Sigmoid colon (tissue), 7 donors: ENCODE data around the gene LRGUK. TPM values are rescaled to one million over a fixed set of nuclear protein-coding genes. Genes with fewer than 3 reads are reported as not detected.

ENCODE experiments used
- DNase-seq: peaks from one replicate; pipeline ENCODE4 v3.0.0-alpha.2; 2019
- H3K27ac ChIP-seq, 4 donors: fragments of 200-600 bp; sonication (generic); one replicate each; pipeline ENCODE4 v1.5.1; 2016 to 2019; ENCODE audit warnings: mild to moderate bottlenecking in 1 of 4
- H3K27me3 ChIP-seq, 3 donors: fragments of 200-600 bp; sonication (generic); one replicate each; pipeline ENCODE4 v1.5.1; 2019; ENCODE audit warnings: mild to moderate bottlenecking in 1 of 3
- H3K36me3 ChIP-seq, 4 donors: fragments of 200-600 bp; sonication (generic); one replicate each; pipeline ENCODE4 v1.5.1; 2016 to 2019
- H3K4me1 ChIP-seq, 4 donors: fragments of 200-600 bp; sonication (generic); one replicate each; pipeline ENCODE4 v1.5.1; 2017 to 2019
- H3K4me3 ChIP-seq, 4 donors: fragments of 200-600 bp; sonication (generic); one replicate each; pipeline ENCODE4 v1.5.1; 2017 to 2019; ENCODE audit warnings: mild to moderate bottlenecking in 2 of 4, moderate library complexity in 1 of 4
- H3K9me3 ChIP-seq, 4 donors: fragments of 200-600 bp in 3 of 4; sonication (generic) in 3 of 4; one replicate each; pipeline versions ENCODE4 v1.5.1 to v1.6.1; 2013 to 2019
- EP300 ChIP-seq, 4 donors: sonication (generic); formaldehyde crosslinking; IDR thresholded peaks; one replicate each; pipeline ENCODE4 v1.6.1; 2017; ENCODE audit warnings: antibody characterized with exemption in 4 of 4
- POLR2A ChIP-seq, 2 donors: fragments of 450-650 bp; IDR thresholded peaks; one replicate each; pipeline ENCODE4 v1.6.1; 2016; ENCODE audit warnings: antibody characterized with exemption in 2 of 2, mild to moderate bottlenecking in 2 of 2, moderate library complexity in 2 of 2
- POLR2AphosphoS5 ChIP-seq, 4 donors: sonication (generic); formaldehyde crosslinking; IDR thresholded peaks; one replicate each; pipeline ENCODE4 v1.6.1; 2017; ENCODE audit warnings: antibody characterized with exemption in 4 of 4
- WGBS, 2 donors: extraction: QIAGEN DNeasy Blood & Tissue Kit; methylation state at CpG; one replicate each; pipeline ENCODE4 v1.1.7; 2013; 5-methylcytosine and 5-hydroxymethylcytosine counted together
- intact Hi-C: fragments of 100-400 bp; cut with DNase I; formaldehyde crosslinking; loops from one replicate; pipeline ENCODE4 v1.15.1; 2023
- polyA plus RNA-seq, 3 donors: library from polyadenylated mRNA; stranded (reverse); fragments of 200-250 nt; gene quantifications; one replicate each; pipeline ENCODE4 v1.2.3, GENCODE V29; 2013
- total RNA-seq, 4 donors: library from RNA; depleted of rRNA; stranded (reverse); fragments of >200 nt; gene quantifications; one replicate each; pipeline ENCODE4 v1.1.0, GENCODE V29; 2016
- TF ChIP-seq, protein P1 (sequence below), 4 experiments: fragments of 450-650 bp in 3 of 4; fragments of 200-600 bp in 1 of 4; IDR thresholded peaks; one replicate each; pipeline ENCODE4 v1.5.1; 2016 to 2019; ENCODE audit warnings: antibody characterized with exemption in 4 of 4, mild to moderate bottlenecking in 3 of 4, moderate library complexity in 2 of 4
- donor health status: healthy with polysubstance abuse.
- donor health status: Bipolar disorder and iron deficiency.
- donor health status: healthy.

The LRGUK gene
- total and polyA plus RNA-seq, 7 donors = 0.03 to 0.71 (median 0.33) TPM; not detected in 2

DNA sequence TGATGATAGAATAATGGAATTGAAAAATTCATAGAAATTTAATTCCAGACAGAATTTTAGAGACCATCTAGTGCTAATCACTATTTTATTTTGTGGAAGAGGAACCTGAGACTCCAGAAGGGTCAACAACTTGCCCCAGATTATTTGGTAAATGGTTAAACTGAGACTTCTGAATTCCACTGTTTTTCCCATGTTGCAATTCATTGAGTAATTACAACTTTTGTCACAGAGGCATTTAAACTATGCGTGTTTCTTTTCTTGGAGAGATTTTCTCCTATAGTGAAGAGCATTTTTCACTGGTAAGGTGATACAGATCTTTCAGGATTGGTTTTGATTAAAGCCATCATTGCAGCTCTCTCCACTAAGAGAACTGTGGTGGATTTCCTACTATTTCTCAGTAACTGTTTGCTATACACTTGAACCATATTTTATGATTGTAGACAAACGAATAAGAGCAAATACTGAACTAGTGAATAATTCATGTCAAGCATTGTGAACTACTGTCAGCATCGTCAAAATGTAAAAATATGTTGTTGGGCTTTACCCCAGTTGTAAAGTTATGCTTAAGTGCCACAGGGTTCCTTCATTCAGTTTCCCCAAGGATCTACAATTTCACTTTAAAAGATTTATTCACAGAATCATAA is 26.5 kb downstream of the LRGUK start:
- no peak for DNase-seq
- no peak overlapping the region for H3K4me3 ChIP-seq
- no peak overlapping the region for H3K27ac ChIP-seq
- TF ChIP-seq POLR2AphosphoS5 (IDR thresholded peaks at IDR 0.05) (no peak), POLR2A (IDR thresholded peaks at IDR 0.05) (no peak), EP300 (IDR thresholded peaks at IDR 0.05) (no peak)
- TF ChIP-seq, protein P1, sequence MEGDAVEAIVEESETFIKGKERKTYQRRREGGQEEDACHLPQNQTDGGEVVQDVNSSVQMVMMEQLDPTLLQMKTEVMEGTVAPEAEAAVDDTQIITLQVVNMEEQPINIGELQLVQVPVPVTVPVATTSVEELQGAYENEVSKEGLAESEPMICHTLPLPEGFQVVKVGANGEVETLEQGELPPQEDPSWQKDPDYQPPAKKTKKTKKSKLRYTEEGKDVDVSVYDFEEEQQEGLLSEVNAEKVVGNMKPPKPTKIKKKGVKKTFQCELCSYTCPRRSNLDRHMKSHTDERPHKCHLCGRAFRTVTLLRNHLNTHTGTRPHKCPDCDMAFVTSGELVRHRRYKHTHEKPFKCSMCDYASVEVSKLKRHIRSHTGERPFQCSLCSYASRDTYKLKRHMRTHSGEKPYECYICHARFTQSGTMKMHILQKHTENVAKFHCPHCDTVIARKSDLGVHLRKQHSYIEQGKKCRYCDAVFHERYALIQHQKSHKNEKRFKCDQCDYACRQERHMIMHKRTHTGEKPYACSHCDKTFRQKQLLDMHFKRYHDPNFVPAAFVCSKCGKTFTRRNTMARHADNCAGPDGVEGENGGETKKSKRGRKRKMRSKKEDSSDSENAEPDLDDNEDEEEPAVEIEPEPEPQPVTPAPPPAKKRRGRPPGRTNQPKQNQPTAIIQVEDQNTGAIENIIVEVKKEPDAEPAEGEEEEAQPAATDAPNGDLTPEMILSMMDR (IDR thresholded peaks at IDR 0.05) = no peak
- H3K27me3 ChIP-seq = no peaks in the 10 kb centered on the region
- H3K9me3 ChIP-seq = peaks cover 0 to 2% (median 0%) of the 10 kb centered on the region in 4 donors
- H3K36me3 ChIP-seq = no peaks in the 10 kb centered on the region
- intact Hi-C loops = no loop called here
- no peaks in the 10 kb centered on the region for H3K4me1 ChIP-seq
- WGBS, 2 donors = 47 to 63% methylated on average over 3 of the region's 3 CpGs

DNA sequence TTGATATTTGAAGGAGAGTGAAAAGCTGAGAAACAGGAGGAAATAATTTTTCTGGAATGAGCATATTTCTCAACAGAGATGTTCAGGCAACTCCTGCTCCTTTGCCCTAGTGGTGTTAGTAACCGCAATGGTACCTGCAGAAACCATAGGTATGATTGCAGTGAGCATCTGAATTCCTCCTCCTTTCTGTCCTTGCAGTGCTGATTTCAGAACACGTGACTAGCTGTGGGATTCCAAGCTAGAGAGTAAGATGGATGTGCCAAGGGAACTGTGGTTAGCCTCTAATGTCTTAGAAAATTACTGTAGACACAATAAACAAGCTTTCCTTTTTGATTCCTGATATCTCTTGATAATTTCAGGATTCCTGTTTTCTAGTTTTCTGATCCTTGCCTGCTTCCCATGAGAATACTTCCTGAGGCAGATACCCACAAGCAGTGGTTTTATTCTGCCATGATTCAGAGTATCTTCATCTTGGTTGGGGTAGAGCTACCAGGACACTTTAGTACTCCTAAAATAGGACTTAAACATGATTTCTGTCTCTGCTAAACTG is 27.5 kb downstream of the LRGUK start:
- no peak overlapping the region for H3K27ac ChIP-seq
- TF ChIP-seq POLR2AphosphoS5 (IDR thresholded peaks at IDR 0.05) = no peak
- TF ChIP-seq, protein P1 (IDR thresholded peaks at IDR 0.05) = no peak
- no peak for TF ChIP-seq POLR2A (IDR thresholded peaks at IDR 0.05)
- TF ChIP-seq EP300 (IDR thresholded peaks at IDR 0.05) = no peak
- DNase-seq = no peak
- H3K4me1 ChIP-seq = no peaks in the 10 kb centered on the region
- H3K4me3 ChIP-seq = no peak overlapping the region
- H3K27me3 ChIP-seq = no peaks in the 10 kb centered on the region
- 78 to 83% methylated on average over 2 of the region's 2 CpGs for WGBS, 2 donors
- peaks cover 0 to 2% (median 0%) of the 10 kb centered on the region in 4 donors for H3K9me3 ChIP-seq
- intact Hi-C loops = no loop called here
- H3K36me3 ChIP-seq = no peaks in the 10 kb centered on the region

DNA sequence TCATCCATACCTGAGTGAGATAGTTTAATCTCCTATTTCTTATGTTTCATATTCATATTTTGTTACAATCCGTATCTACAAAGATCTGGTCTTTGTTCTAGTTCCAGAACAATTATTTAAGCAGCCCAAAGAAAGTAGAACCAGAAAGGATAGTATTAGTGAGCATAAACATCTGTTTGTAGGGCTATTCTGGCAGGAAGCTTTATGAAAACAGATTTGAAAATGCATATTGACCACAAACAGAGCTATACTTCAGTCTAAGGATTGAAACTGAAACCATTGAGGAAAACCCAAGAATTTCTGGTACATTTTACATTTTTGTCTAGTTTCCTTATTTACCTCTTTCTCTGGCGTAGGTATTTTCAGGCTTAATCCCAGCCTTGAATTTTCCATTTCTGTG is 28.1 kb downstream of the LRGUK start:
- Histone ChIP-seq H3K27ac (no peak overlapping the region), H3K36me3 (no peaks in the 10 kb centered on the region), H3K4me3 (no peak overlapping the region), H3K9me3 (peaks cover 0 to 2% (median 0%) of the 10 kb centered on the region in 4 donors), H3K27me3 (no peaks in the 10 kb centered on the region), H3K4me1 (no peaks in the 10 kb centered on the region)
- intact Hi-C loops = no loop called here
- 79 to 80% methylated on average over 2 of the region's 2 CpGs for WGBS, 2 donors
- no peak for DNase-seq
- TF ChIP-seq POLR2AphosphoS5 (IDR thresholded peaks at IDR 0.05) (no peak), EP300 (IDR thresholded peaks at IDR 0.05) (no peak), POLR2A (IDR thresholded peaks at IDR 0.05) (no peak)
- TF ChIP-seq, protein P1 (IDR thresholded peaks at IDR 0.05) = no peak

DNA sequence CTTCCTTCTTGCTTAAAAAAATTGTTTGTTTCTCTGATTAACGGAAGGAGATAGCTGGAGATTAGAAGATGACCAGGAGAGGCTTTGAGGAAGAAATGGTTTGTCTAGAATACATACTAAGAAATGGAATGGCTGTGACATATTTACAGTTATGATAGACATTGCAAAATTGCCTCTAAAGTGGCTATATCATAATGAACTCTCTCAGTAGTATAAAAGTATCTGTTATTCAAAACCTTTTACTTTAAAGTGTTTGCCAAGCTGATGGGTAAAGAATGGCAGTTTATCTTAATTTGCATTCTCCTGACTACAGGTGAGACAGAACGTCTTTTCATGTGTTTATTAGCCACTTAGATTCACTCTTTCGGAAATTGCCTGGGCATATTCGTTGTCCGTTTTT is 28.7 kb downstream of the LRGUK start:
- no peak for TF ChIP-seq EP300 (IDR thresholded peaks at IDR 0.05)
- TF ChIP-seq, protein P1 (IDR thresholded peaks at IDR 0.05) = no peak
- no peak for TF ChIP-seq POLR2A (IDR thresholded peaks at IDR 0.05)
- no peak for TF ChIP-seq POLR2AphosphoS5 (IDR thresholded peaks at IDR 0.05)
- Histone ChIP-seq H3K27me3 (no peaks in the 10 kb centered on the region), H3K27ac (no peak overlapping the region), H3K4me3 (no peak overlapping the region), H3K9me3 (peaks cover 0 to 2% (median 0%) of the 10 kb centered on the region in 4 donors), H3K4me1 (no peaks in the 10 kb centered on the region), H3K36me3 (no peaks in the 10 kb centered on the region)
- no peak for DNase-seq
- intact Hi-C loops = no loop called here
- 83 to 84% methylated on average over 5 of the region's 5 CpGs for WGBS, 2 donors
